HG02973 (cell line): ENCODE results near the gene DYRK1B.
"Not testable (repeated sequence)": the region's sequence is repeated elsewhere in the genome, so short reads cannot be mapped to it uniquely, and the experiment has no call there.

Experiments
- ATAC-seq: cut with Tn5 transposase; IDR thresholded peaks from one replicate; pipeline ENCODE4 v1.9.1; 2021; ENCODE audit warnings: moderate library complexity; ENCODE audit not compliant: unreplicated experiment

The DYRK1B gene

DNA sequence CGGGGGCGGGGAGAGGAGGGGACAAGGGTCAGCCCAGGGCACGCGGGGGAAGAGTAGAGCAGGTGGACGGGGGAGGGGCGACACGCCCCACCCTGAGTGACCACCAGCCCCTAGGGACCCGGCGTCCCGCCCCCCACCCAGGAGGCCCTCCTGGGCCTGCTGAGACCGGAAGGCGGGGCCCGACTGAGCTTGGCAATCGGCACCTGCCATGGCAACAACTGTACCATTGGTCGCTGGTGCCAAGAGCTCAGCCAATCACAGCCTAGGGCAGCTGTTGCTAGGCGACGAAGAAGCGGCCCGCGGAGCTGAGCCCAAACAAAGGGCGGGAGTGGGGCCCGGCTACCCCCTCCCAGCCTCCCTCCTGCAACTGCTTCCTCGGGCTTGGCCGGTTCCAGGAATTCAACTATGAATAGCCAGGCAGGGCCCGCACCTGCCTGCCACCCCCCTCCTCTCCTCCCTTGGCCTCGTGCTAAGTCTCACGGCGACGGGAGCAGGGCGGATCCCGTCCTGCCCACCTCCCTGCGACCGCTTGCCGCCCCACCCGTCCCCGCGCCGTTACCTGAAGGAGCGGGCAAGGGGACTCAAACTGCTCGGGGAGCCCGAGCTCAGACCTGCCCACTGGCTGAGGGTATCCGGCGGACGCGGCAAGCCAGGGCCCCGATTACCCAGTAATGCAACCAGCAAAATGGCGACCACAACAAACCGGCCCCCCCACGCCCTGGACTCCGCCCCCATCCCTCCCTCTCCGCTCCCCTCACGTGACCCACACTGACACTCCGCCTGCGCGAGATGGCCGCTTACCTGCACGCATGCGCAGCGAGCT, at the start of gene DYRK1B:
Gene DYRK1B, minus strand, starts transcription at position 699 of the 823 bp plus-strand sequence. CDS start 2,295 bp downstream, outside the sequence.
- peak; percentile 78 for ATAC-seq

- ATAC-seq, result not testable (repeated sequence)
Observed at GRCh38 chr19:39882645-39883044, 48.7 kb upstream of the DYRK1B start.

- not testable (repeated sequence) for ATAC-seq
Observed at GRCh38 chr19:39881495-39882110, 47.6 kb upstream of the DYRK1B start.

DNA sequence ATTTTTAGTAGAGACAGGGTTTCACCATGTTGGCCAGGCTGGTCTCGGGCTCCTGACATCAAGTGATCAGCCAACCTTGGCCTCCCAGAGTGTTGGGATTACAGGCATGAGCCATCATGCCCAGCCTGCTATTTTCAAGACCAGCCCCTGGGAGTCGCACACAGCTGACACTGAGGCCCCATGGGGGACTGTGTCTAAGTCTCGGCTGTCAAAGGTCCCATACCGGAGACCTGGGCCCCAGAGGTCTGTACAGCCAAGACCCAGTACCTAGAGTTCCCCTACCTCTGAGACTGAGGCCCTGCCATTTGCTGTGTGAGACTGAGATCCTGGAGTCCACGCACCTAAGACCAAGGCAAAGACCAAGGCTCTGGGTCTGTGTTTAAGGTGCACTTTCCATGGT, 46.3 kb upstream of the DYRK1B start:
- not testable (repeated sequence) for ATAC-seq

DNA sequence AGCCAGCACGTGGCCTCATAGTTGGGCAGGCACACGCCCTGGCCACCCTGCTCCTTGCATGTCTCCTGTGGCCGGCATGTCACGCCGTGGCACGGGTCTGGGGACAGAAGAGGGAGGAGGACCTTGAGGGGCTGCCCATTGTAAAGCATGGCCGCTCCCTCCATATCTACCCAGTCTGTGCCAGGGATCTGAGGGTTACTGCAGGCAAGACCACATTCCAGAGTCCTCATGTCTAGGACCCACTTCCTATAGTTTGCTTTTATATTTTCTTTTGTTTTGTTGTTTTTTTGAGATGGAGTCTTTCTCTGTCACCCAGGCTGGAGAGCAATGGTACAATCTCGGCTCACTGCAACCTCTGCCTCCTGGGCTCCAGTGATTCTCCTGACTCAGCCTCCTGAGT, 45.8 kb upstream of the DYRK1B start:
- ATAC-seq, result not testable (repeated sequence)

DNA sequence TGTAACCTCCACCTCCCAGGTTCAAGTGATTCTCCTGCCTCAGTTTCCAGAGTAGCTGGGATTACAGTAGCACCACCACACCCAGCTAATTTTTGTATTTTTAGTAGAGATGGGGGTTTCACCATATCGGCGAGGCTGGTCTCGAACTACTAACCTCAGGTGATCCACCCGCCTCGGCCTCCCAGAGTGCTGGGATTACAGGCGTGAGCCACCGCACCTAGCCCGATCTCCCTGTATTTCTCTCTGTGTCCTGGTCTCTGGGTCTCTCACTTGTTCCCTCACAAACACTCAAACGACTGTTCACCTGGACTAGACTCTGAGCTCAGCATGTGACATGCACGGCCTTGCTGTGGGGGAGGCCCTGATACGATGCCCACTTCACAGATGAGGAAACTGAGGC, 44.9 kb upstream of the DYRK1B start:
- not testable (repeated sequence) for ATAC-seq

DNA sequence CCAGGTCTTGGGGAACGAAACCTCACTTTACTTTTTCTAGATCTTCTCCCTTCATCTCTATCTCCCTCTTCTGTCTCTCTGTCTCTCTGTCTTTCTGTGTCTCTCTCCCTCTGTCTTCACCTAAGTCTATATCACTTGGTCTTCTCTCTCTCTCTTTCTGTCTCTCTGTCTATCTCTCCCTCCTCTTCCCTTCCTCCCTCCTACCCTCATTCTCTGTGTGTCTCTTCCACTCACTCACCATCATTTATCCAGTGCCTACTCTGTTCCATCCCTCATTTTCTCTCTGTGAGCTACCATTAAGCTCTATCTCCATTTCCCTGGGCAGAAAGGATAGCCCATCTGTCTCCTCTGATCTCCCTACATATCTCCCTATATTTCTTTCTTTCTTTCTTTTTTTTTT, 44.4 kb upstream of the DYRK1B start:
- ATAC-seq, result no peak

- not testable (repeated sequence) for ATAC-seq
Observed at GRCh38 chr19:39877982-39878381, 44.0 kb upstream of the DYRK1B start.

GRCh38 chr19:39877488-39877887, 43.5 kb upstream of the DYRK1B start:
- ATAC-seq, result not testable (repeated sequence)

- not testable (repeated sequence) for ATAC-seq
Observed at GRCh38 chr19:39876486-39876885, 42.5 kb upstream of the DYRK1B start.

- ATAC-seq, result not testable (repeated sequence)
Observed at GRCh38 chr19:39875401-39875864, 41.5 kb upstream of the DYRK1B start.

DNA sequence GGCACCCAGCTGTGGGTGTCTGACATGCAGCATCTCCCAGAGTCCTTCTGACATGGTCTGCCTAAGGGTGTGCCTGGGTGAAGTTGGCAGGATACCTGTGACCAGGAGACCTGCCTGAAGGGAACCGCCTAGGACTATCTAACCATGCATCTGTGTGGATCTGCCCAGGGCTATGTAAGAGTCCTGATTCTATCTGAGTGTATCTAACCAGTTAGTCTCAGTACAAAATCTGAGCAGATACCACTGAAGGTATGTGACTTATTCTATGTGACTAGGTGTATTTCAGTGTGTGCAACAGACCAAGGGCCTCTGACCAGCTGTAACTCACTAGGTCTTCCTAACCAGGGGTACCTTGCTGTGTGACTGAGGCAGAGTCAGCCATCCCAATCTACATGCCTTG, 40.4 kb upstream of the DYRK1B start:
- ATAC-seq, result no peak

- no peak for ATAC-seq
Observed at GRCh38 chr19:39873385-39873784, 39.4 kb upstream of the DYRK1B start.

DNA sequence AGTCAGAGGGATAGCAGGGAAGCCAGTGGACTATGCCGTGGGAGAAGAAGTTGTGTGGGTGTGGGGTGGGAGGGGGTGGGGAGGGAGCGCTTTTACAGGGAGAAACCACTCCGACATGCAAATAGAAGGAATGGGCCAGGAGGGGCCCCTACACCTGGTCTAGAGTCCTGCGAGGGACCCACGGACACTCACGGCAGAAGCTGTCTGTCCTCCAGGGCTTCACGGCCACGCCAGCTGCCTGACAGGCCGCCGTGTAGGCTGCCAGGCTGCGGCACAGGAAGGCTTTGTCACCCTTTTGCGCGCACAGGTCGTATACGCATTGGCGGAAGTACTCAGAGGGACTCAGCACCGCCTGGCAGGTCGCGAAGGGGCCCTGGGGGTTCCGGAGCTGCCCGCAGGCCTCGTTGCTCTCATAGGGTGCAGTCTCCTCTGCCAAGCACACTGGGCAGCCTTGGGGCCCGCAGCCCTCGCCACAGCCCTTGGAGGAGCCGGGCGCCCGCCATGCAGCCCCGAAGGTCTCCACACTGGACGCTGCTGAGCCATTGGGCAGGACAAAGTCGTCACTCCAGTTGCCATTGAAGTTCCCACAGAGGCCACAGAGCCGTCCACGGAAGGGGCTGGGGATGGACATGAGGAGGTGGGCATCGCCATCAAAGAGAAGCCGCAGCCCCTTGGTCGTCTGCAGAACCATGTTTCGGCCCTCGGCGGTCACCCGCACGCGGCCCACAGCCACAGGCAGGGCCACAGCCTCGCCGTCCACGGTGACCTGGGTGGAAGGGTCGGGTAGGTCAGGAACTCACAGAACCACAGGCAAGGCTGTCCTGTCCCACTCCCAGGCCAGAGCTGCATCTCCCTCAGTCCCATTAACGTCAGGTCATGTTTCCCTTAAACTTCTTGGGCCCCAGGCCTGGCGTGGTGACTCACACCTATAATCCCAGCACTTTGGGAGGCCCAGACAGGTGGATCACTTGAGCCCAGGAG, 38.2 kb upstream of the DYRK1B start:
- no peak for ATAC-seq

DNA sequence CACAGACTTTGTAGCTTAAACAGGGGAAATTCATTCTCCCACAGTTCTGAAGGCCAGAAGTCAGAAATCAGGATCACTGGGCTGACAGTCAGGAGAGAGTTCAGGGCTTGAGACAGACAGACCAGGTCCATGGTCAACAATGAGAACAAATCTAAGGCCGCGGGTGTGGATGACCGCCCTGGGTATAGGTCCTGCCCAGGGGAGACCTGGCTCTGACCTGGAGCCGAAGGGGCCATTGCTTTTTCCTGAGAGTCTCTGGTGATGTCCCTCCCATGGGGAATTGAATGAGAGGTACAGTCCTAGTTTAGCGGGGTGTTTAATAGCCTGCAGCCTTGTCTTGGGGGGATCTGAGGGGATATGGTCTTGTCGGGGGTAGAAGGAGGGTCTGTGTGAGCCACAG, 37.4 kb upstream of the DYRK1B start:
- no peak for ATAC-seq

DNA sequence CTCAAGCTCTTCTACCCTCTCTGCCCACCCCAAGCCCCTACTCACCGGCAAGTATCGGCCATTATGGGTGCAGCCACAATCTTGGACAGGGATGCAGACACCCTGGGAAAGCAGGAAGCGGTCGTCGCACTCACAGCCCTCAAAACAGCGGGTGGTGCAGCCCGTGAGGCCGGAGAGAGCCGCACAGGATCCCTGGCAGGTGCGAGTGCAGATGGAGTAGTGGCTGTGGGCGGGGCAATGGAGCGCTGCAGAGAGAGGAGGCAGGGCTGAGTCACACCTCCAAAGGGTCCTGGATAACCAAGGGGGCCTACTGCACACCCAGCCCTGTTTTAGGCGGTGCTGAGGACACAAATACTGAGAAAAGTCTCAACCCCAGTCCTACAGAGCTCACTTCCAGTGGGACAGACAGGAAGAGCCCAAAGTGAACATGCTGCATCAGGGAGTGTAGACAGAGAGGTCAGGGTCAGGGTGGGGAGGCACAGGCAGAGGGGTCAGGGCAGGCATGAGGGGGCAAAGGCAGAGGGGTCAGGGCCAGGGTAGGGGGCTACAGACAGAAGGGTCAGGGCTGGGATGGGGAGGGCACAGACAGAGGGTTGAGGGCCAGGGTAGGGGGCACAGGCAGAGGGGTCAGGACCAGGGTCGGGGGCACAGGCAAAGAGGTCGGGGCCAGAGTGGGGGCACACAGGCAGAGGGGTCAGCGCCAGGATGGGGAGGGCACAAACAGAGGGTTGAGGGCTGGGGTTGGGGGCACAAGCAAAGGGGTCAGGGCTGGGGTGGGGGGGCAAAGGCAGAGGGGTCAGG, 36.4 kb upstream of the DYRK1B start:
- ATAC-seq, result no peak

- no peak for ATAC-seq
Observed at GRCh38 chr19:39867952-39868351, 34.0 kb upstream of the DYRK1B start.

DNA sequence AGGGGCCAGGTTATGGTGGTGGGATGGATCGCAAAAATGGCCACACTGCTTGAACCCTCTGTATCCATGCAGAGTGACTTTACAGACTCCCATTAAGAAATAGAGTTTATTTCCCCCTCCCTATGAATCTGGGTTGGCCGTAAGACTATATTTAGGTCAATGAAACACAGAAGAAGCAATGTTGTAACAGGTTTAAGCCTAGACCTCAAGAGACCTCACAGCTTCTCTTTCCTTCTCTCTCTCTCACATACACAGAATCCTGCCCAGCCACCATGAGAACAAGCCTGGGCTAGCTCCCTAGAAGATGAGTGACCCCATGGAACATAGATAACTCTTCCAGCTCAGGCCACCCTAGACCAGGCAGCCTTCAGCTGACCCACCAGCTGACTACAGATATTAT, 33.2 kb upstream of the DYRK1B start:
- ATAC-seq, result no peak

- no peak for ATAC-seq
Observed at GRCh38 chr19:39865953-39866352, 32.0 kb upstream of the DYRK1B start.

DNA sequence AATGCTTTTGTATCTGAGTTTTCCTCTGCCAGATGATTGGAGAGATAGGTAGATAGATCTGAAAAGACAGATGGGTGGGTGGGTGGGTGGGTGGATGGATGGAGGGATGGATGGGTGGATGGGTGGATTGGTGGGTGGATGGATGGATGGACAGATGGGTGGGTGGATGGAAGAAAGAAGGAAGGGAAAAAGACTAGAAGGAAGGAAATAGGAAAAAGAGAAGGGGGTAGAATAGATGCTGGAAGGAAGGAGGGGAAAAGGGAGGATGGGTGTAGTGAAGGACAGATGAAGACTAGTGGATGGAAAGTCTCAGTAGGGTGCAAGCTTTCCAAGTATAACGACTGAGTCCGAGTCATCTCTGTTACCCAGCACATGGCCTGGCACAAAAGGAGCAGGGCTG, 31.2 kb upstream of the DYRK1B start:
- ATAC-seq, result no peak
